Common myeloid progenitor, CD34-positive (primary cell): ENCODE measurements around the gene ATAD1.
"Not testable (repeated sequence)": the region's sequence is repeated elsewhere in the genome, so short reads cannot be mapped to it uniquely, and the experiment has no call there.

Experiments
- CTCF ChIA-PET: fragments of 350-600 bp; sonication (Branson Sonifier 250); formaldehyde crosslinking; loops from one replicate; lab custom pipeline; 2021; ENCODE audit warnings: antibody characterized with exemption; lab: Charles Lee
- POLR2A ChIA-PET: fragments of 350-600 bp; sonication (Branson Sonifier 250); formaldehyde crosslinking; loops from one replicate; lab custom pipeline; 2021; ENCODE audit warnings: antibody characterized with exemption; lab: Charles Lee
- DNase-seq, 3 donors: peaks; one replicate each; pipeline versions ENCODE4 v3.0.0 to v3.0.0-alpha.2; 2013
- H3K27ac ChIP-seq, 2 experiments: 1 replicate in 1 of 2; 2 replicates in 1 of 2; pipeline ENCODE4 v1.7.0; 2013; ENCODE audit warnings: inconsistent platforms in 2 of 2, low read length in 2 of 2, mild to moderate bottlenecking in 2 of 2, low read depth in 1 of 2, moderate library complexity in 1 of 2; ENCODE audit not compliant: severe bottlenecking in 2 of 2, insufficient read depth in 1 of 2, poor library complexity in 1 of 2
- H3K27me3 ChIP-seq, 5 experiments: replicated peaks in 2 of 5; 1 replicate in 3 of 5; 2 replicates in 2 of 5; pipeline versions ENCODE4 v1.6.1 to v1.7.0; 2013; ENCODE audit warnings: low read length in 4 of 5, mild to moderate bottlenecking in 2 of 5, moderate library complexity in 2 of 5, inconsistent platforms in 1 of 5; ENCODE audit not compliant: insufficient read depth in 5 of 5, control insufficient read depth in 4 of 5
- H3K36me3 ChIP-seq, 4 experiments: 1 replicate in 2 of 4; 2 replicates in 2 of 4; pipeline versions ENCODE4 v1.6.1 to v1.7.0; 2013; ENCODE audit warnings: low read length in 3 of 4, control low read depth in 1 of 4, mild to moderate bottlenecking in 1 of 4; ENCODE audit not compliant: control insufficient read depth in 4 of 4, insufficient read depth in 4 of 4
- H3K4me1 ChIP-seq, 4 experiments: 1 replicate in 3 of 4; 2 replicates in 1 of 4; pipeline versions ENCODE4 v1.6.1 to v1.7.1; 2013; ENCODE audit warnings: low read length in 3 of 4, mild to moderate bottlenecking in 3 of 4, control low read depth in 1 of 4, inconsistent platforms in 1 of 4, moderate library complexity in 1 of 4; ENCODE audit not compliant: control insufficient read depth in 4 of 4, insufficient read depth in 4 of 4; ENCODE audit errors: control extremely low read depth in 1 of 4
- H3K4me3 ChIP-seq, 7 experiments: 1 replicate in 4 of 7; 2 replicates in 3 of 7; pipeline versions ENCODE4 v1.5.1 to v1.7.0; 2013; ENCODE audit warnings: mild to moderate bottlenecking in 7 of 7, low read length in 6 of 7, moderate library complexity in 6 of 7, inconsistent platforms in 2 of 7, low read depth in 2 of 7, control low read depth in 1 of 7; ENCODE audit not compliant: insufficient read depth in 4 of 7, control insufficient read depth in 1 of 7; ENCODE audit errors: extremely low read depth in 1 of 7
- H3K9me3 ChIP-seq, 5 experiments: 1 replicate in 4 of 5; 2 replicates in 1 of 5; pipeline versions ENCODE4 v1.6.1 to v1.7.1; 2013; ENCODE audit warnings: low read length in 4 of 5, mild to moderate bottlenecking in 2 of 5, inconsistent platforms in 1 of 5, low read depth in 1 of 5, moderate library complexity in 1 of 5; ENCODE audit not compliant: control insufficient read depth in 4 of 5, insufficient read depth in 2 of 5; ENCODE audit errors: control extremely low read depth in 1 of 5
- WGBS: methylation state at CpG from one replicate; pipeline ENCODE4 v1.1.5; 2013; ENCODE audit not compliant: insufficient coverage; 5-methylcytosine and 5-hydroxymethylcytosine counted together

The ATAD1 gene

GRCh38 chr10:87752566-87752965 is 65.5 kb downstream of the ATAD1 start:
- ChIA-PET POLR2A (no interaction called here), CTCF (no interaction called here)
- Histone ChIP-seq H3K36me3 (peaks cover 6 to 23% (median 16%) of the 10 kb centered on the region in 4 experiments), H3K27me3 (no peaks in the 10 kb centered on the region), H3K4me1 (peaks cover 4 to 14% (median 10%) of the 10 kb centered on the region in 4 experiments), H3K4me3 (no peak overlapping the region), H3K27ac (no peak overlapping the region), H3K9me3 (no peaks in the 10 kb centered on the region)
- WGBS: no CpG with 5 or more reads among the region's 2 CpGs
- no peak for DNase-seq

- Histone ChIP-seq H3K27ac (no peak overlapping the region), H3K4me3 (no peak overlapping the region), H3K27me3 (no peaks in the 10 kb centered on the region), H3K36me3 (peaks cover 6 to 18% (median 13%) of the 10 kb centered on the region in 4 experiments), H3K4me1 (peaks cover 4 to 14% (median 10%) of the 10 kb centered on the region in 4 experiments), H3K9me3 (no peaks in the 10 kb centered on the region)
- ChIA-PET CTCF (interaction anchor here (0.9 to 2.4 kb wide), 4 partner anchors 8 to 18 kb away, joined by 4 to 12 read pairs (median 6); no protein-coding TSS in a partner anchor), POLR2A (no interaction called here)
- DNase-seq: no peak
- no CpG with 5 or more reads among the region's 2 CpGs for WGBS
Observed at GRCh38 chr10:87751274-87751673, 66.8 kb downstream of the ATAD1 start.

GRCh38 chr10:87750817-87751216 is 67.2 kb downstream of the ATAD1 start:
- ChIA-PET CTCF (interaction anchor here (0.9 to 2.4 kb wide), 5 partner anchors 7 to 19 kb away, joined by 4 to 12 read pairs (median 5); no protein-coding TSS in a partner anchor), POLR2A (no interaction called here)

GRCh38 chr10:87750001-87750671 is 67.9 kb downstream of the ATAD1 start:
- ChIA-PET POLR2A (no interaction called here), CTCF (interaction anchor here (0.9 to 2.4 kb wide), 4 partner anchors 11 to 811 kb away, joined by 3 to 12 read pairs (median 4); no protein-coding TSS in a partner anchor)
- DNase-seq: peak; percentile 12 to 60 (median 42)
- peaks cover 4 to 17% (median 10%) of the 10 kb centered on the region in 4 experiments for H3K4me1 ChIP-seq
- no peaks in the 10 kb centered on the region for H3K27me3 ChIP-seq
- H3K9me3 ChIP-seq: no peaks in the 10 kb centered on the region
- WGBS: 43% methylated on average over 3 of the region's 5 CpGs
- no peak overlapping the region for H3K27ac ChIP-seq
- H3K4me3 ChIP-seq: no peak overlapping the region
- H3K36me3 ChIP-seq: peaks cover 0 to 10% (median 4%) of the 10 kb centered on the region in 4 experiments

More at GRCh38 chr10:87750817-87751216, 67.2 kb downstream of the ATAD1 start:
- Histone ChIP-seq H3K4me1 (peaks cover 4 to 14% (median 10%) of the 10 kb centered on the region in 4 experiments), H3K4me3 (no peak overlapping the region), H3K27me3 (no peaks in the 10 kb centered on the region), H3K27ac (no peak overlapping the region), H3K36me3 (peaks cover under 1 to 13% (median 8%) of the 10 kb centered on the region in 4 experiments), H3K9me3 (no peaks in the 10 kb centered on the region)
- no peak for DNase-seq

- POLR2A ChIA-PET, H3K36me3 ChIP-seq, DNase-seq, H3K9me3 ChIP-seq, H3K27ac ChIP-seq, H3K4me3 ChIP-seq, H3K27me3 ChIP-seq: not testable (repeated sequence)
- H3K4me1 ChIP-seq: peaks cover 4 to 17% (median 10%) of the 10 kb centered on the region in 4 experiments
- CTCF ChIA-PET: interaction anchor here (1.2 to 1.8 kb wide), 2 partner anchors 13 to 16 kb away, joined by 3 to 4 read pairs; no protein-coding TSS in a partner anchor
- no CpG with 5 or more reads among the region's 4 CpGs for WGBS
Observed at GRCh38 chr10:87748244-87748643, 69.8 kb downstream of the ATAD1 start.

- no peak overlapping the region for H3K27ac ChIP-seq
- CTCF ChIA-PET: no interaction called here
- H3K36me3 ChIP-seq: no peaks in the 10 kb centered on the region
- 98% methylated on average over 4 of the region's 4 CpGs for WGBS
- no peaks in the 10 kb centered on the region for H3K27me3 ChIP-seq
- POLR2A ChIA-PET: no interaction called here
- no peak overlapping the region for H3K4me3 ChIP-seq
- H3K9me3 ChIP-seq: no peaks in the 10 kb centered on the region
- peaks cover 4 to 17% (median 10%) of the 10 kb centered on the region in 4 experiments for H3K4me1 ChIP-seq
- DNase-seq: no peak
Observed at GRCh38 chr10:87746911-87747310, 71.1 kb downstream of the ATAD1 start.

- peaks cover 0 to 4% (median 0%) of the 10 kb centered on the region in 4 experiments for H3K4me1 ChIP-seq
- ChIA-PET CTCF (interaction anchor here (0.9 to 1.2 kb wide), 2 partner anchors 11 to 89 kb away, joined by 3 to 4 read pairs; no protein-coding TSS in a partner anchor), POLR2A (no interaction called here)
- H3K27me3 ChIP-seq: no peaks in the 10 kb centered on the region
- WGBS: no CpG with 5 or more reads among the region's 2 CpGs
- H3K9me3 ChIP-seq: no peaks in the 10 kb centered on the region
- H3K4me3 ChIP-seq: no peak overlapping the region
- DNase-seq: no peak
- H3K27ac ChIP-seq: no peak overlapping the region
- no peaks in the 10 kb centered on the region for H3K36me3 ChIP-seq
Observed at GRCh38 chr10:87744606-87745005, 73.4 kb downstream of the ATAD1 start.
